K562 (cell line): ENCODE data around the gene SUGP1.

Experiments
- CHAMP1 ChIP-seq: fragments of 450-650 bp; IDR thresholded peaks from 2 replicates; pipeline ENCODE4 v1.6.1; 2016; ENCODE audit warnings: mild to moderate bottlenecking
- CHD7 ChIP-seq: fragments of 200-600 bp; sonication (generic); IDR thresholded peaks from one replicate; pipeline ENCODE4 v1.6.1; 2012; ENCODE audit warnings: mild to moderate bottlenecking, low read depth, low read length, inconsistent platforms
- CTCF ChIP-seq, 3 experiments: IDR thresholded peaks in 2 of 3; conservative IDR thresholded peaks in 1 of 3; 2 replicates each; pipeline ENCODE4 v1.5.1; 2011 to 2012; ENCODE audit warnings: low read length in 3 of 3, mild to moderate bottlenecking in 3 of 3, control low read depth in 2 of 3, improper control_type of control experiment in 1 of 3, inconsistent platforms in 1 of 3, low read depth in 1 of 3, mixed read lengths in 1 of 3, moderate library complexity in 1 of 3; ENCODE audit not compliant: insufficient read depth in 2 of 3
- CUX1 ChIP-seq: fragments of 200-800 bp; sonication (Bioruptor generic); IDR thresholded peaks from 2 replicates; pipeline ENCODE4 v1.6.1; 2016; ENCODE audit warnings: missing genetic modification characterization, missing compliant biosample characterization
- E2F6 ChIP-seq, 2 experiments: IDR thresholded peaks; 2 replicates each; pipeline ENCODE4 v1.6.1; 2011; ENCODE audit warnings: borderline replicate concordance in 1 of 2, control low read depth in 1 of 2, low read depth in 1 of 2, low read length in 1 of 2, mild to moderate bottlenecking in 1 of 2, mixed read lengths in 1 of 2, moderate library complexity in 1 of 2; ENCODE audit not compliant: insufficient read depth in 1 of 2, insufficient read length in 1 of 2, poor library complexity in 1 of 2, severe bottlenecking in 1 of 2; ENCODE audit errors: extremely low read depth in 1 of 2
- EP300 ChIP-seq: IDR thresholded peaks from 2 replicates; pipeline ENCODE4 v1.6.1; 2012; ENCODE audit warnings: low read length, improper control_type of control experiment
- HMG20A ChIP-seq: fragments of 450-650 bp; formaldehyde crosslinking; conservative IDR thresholded peaks from 2 replicates; pipeline ENCODE4 v1.4.0; 2020; ENCODE audit warnings: mild to moderate bottlenecking, mixed read lengths
- HNRNPL ChIP-seq: fragments of 200-400 bp; formaldehyde crosslinking; IDR thresholded peaks from 2 replicates; pipeline ENCODE4 v1.6.1; 2017; ENCODE audit warnings: low read depth, mild to moderate bottlenecking, low read length
- PHF8 ChIP-seq: fragments of 200-600 bp; sonication (generic); IDR thresholded peaks from 2 replicates; pipeline ENCODE4 v1.6.1; 2012; ENCODE audit warnings: mixed run types, mild to moderate bottlenecking, inconsistent platforms, low read length, moderate library complexity, borderline replicate concordance
- ZNF507 ChIP-seq: conservative IDR thresholded peaks from 2 replicates; pipeline ENCODE4 v1.6.1; 2017; ENCODE audit warnings: missing genetic modification characterization, missing compliant biosample characterization
- ZZZ3 ChIP-seq: fragments of 450-650 bp; IDR thresholded peaks from 2 replicates; pipeline ENCODE4 v1.6.1; 2016; ENCODE audit warnings: antibody characterized with exemption, mild to moderate bottlenecking, moderate library complexity

GRCh38 chr19:19285686-19286085 is 34.6 kb downstream of the SUGP1 start:
- no peak for TF ChIP-seq CTCF (IDR thresholded peaks at IDR 0.05 in 2 of 3, conservative IDR thresholded peaks at IDR 0.05 in 1 of 3; ENCODE audit: insufficient read depth in 2 of 3, low read depth in 1 of 3, low read length in 3 of 3)
- no peak for TF ChIP-seq CUX1
- TF ChIP-seq EP300, result no peak
- no peak for TF ChIP-seq E2F6 (IDR thresholded peaks at IDR 0.05; ENCODE audit: borderline replicate concordance in 1 of 2, extremely low read depth in 1 of 2, insufficient read depth in 1 of 2, insufficient read length in 1 of 2, low read depth in 1 of 2, low read length in 1 of 2, poor library complexity in 1 of 2, severe bottlenecking in 1 of 2)
- TF ChIP-seq ZNF507 (tag), result no peak
- TF ChIP-seq HMG20A (CRISPR knock-in tag), result no peak
- no peak for TF ChIP-seq CHAMP1
- TF ChIP-seq CHD7, result no peak
- TF ChIP-seq PHF8, result no peak
- no peak for TF ChIP-seq HNRNPL
- TF ChIP-seq ZZZ3, result no peak
